Endothelial cell of umbilical vein (primary cell): ENCODE measurements around the gene KIF6. TPM values are rescaled to one million over a fixed set of nuclear protein-coding genes. Genes with fewer than 3 reads are reported as not detected.

Experiments
- BruUV-seq: library from RNA; stranded (reverse); fragments of 400-500 nt; replicated peaks from 2 replicates; lab custom pipeline; 2021; lab: Mats Ljungman, UMichigan
- CTCF ChIA-PET: fragments of 300-600, 350-600 bp; sonication (Branson Sonifier 250); formaldehyde crosslinking; loops from one replicate; lab custom pipeline; 2021; ENCODE audit warnings: antibody characterized with exemption, inconsistent platforms; lab: Charles Lee
- POLR2A ChIA-PET: fragments of 300-600, 350-600 bp; sonication (Branson Sonifier 250); formaldehyde crosslinking; loops from one replicate; lab custom pipeline; 2021; ENCODE audit warnings: antibody characterized with exemption, inconsistent platforms; lab: Charles Lee
- DNase-seq: peaks from one replicate; pipeline ENCODE4 v3.0.0-alpha.2; 2011; ENCODE audit warnings: low read depth, low spot score
- FAIRE-seq: peaks from 2 replicates; lab custom pipeline; 2011; peaks lifted over from hg19 to GRCh38; lab: Jason Lieb, UNC
- H2AFZ ChIP-seq: 2 replicates; pipeline ENCODE4 v1.6.0; 2012; ENCODE audit warnings: low read depth, low read length, control low read depth, inconsistent platforms
- H3K27ac ChIP-seq: 2 replicates; pipeline ENCODE4 v1.5.1; 2011; ENCODE audit warnings: low read depth, mild to moderate bottlenecking, control low read depth, low read length, moderate library complexity; ENCODE audit not compliant: insufficient read depth
- H3K27me3 ChIP-seq, 2 experiments: 2 replicates each; pipeline versions ENCODE4 v1.6.0 to v1.6.1; 2011; ENCODE audit warnings: low read length in 2 of 2, mixed read lengths in 1 of 2; ENCODE audit not compliant: control insufficient read depth in 2 of 2, insufficient read depth in 2 of 2
- H3K36me3 ChIP-seq, 2 experiments: 2 replicates in 1 of 2; 3 replicates in 1 of 2; pipeline ENCODE4 v1.5.1; 2011; ENCODE audit warnings: low read length in 2 of 2, mild to moderate bottlenecking in 1 of 2, moderate library complexity in 1 of 2; ENCODE audit not compliant: control insufficient read depth in 2 of 2, insufficient read depth in 2 of 2; ENCODE audit errors: extremely low read depth in 1 of 2
- H3K4me1 ChIP-seq: 3 replicates; pipeline ENCODE4 v1.5.1; 2011; ENCODE audit warnings: mild to moderate bottlenecking, low read length; ENCODE audit not compliant: control insufficient read depth, insufficient read depth; ENCODE audit errors: extremely low read depth
- H3K4me2 ChIP-seq: 2 replicates; pipeline ENCODE4 v1.6.1; 2011; ENCODE audit warnings: low read length, control low read depth, mixed read lengths; ENCODE audit not compliant: insufficient read depth
- H3K4me3 ChIP-seq, 3 experiments: fragments of 200-600 bp in 1 of 3; sonication (generic), shearing (Covaris generic) in 1 of 3; replicated peaks in 1 of 3; 2 replicates each; pipeline ENCODE4 v1.5.1; 2011 to 2016; ENCODE audit warnings: control low read depth in 3 of 3, low read length in 3 of 3, mild to moderate bottlenecking in 2 of 3, inconsistent platforms in 1 of 3, low read depth in 1 of 3, moderate library complexity in 1 of 3; ENCODE audit not compliant: insufficient read depth in 1 of 3
- H3K79me2 ChIP-seq: 2 replicates; pipeline ENCODE4 v1.6.0; 2012; ENCODE audit warnings: low read length, inconsistent platforms; ENCODE audit not compliant: control insufficient read depth, insufficient read depth
- H3K9ac ChIP-seq: replicated peaks from 2 replicates; pipeline ENCODE3; 2011; ENCODE audit warnings: low read length, control low read depth; ENCODE audit not compliant: insufficient read depth; ENCODE audit errors: extremely low read depth
- H3K9me1 ChIP-seq: replicated peaks from 3 replicates; pipeline ENCODE4 v1.6.0; 2011; ENCODE audit warnings: mild to moderate bottlenecking, low read length; ENCODE audit not compliant: control insufficient read depth, insufficient read depth; ENCODE audit errors: extremely low read depth
- H3K9me3 ChIP-seq: replicated peaks from 2 replicates; pipeline ENCODE4 v1.5.1; 2012; ENCODE audit warnings: low read length, inconsistent platforms; ENCODE audit not compliant: control insufficient read depth, insufficient read depth
- H4K20me1 ChIP-seq: replicated peaks from 2 replicates; pipeline ENCODE3; 2011; ENCODE audit warnings: mild to moderate bottlenecking, low read length; ENCODE audit not compliant: control insufficient read depth, insufficient read depth; ENCODE audit errors: extremely low read depth
- EZH2 ChIP-seq: IDR thresholded peaks from 2 replicates; pipeline ENCODE4 v1.6.1; 2012; ENCODE audit warnings: borderline replicate concordance, low read depth, mild to moderate bottlenecking, moderate library complexity, low read length, inconsistent platforms; ENCODE audit not compliant: severe bottlenecking
- FOS ChIP-seq: IDR thresholded peaks from 2 replicates; pipeline ENCODE4 v1.6.1; 2011; ENCODE audit warnings: mild to moderate bottlenecking, low read length, moderate library complexity, borderline replicate concordance; ENCODE audit not compliant: insufficient read depth
- GATA2 ChIP-seq: IDR thresholded peaks from 2 replicates; pipeline ENCODE4 v1.7.0; 2011; ENCODE audit warnings: low read depth, mild to moderate bottlenecking, moderate library complexity, mixed read lengths, low read length; ENCODE audit not compliant: insufficient read length, insufficient read depth
- JUN ChIP-seq: IDR thresholded peaks from 2 replicates; pipeline ENCODE4 v1.6.1; 2011; ENCODE audit warnings: borderline replicate concordance, low read depth; ENCODE audit not compliant: insufficient read length, insufficient read depth
- MYC ChIP-seq: IDR thresholded peaks from one replicate; pipeline ENCODE4 v1.6.1; 2011; ENCODE audit warnings: mild to moderate bottlenecking, low read depth, low read length
- POLR2A ChIP-seq: IDR thresholded peaks from 2 replicates; pipeline ENCODE4 v1.6.1; 2012; ENCODE audit warnings: low read depth, mild to moderate bottlenecking, control low read depth, low read length
- POLR2AphosphoS5 ChIP-seq: IDR thresholded peaks from 2 replicates; pipeline ENCODE4 v1.6.1; 2012; ENCODE audit warnings: low read depth, mild to moderate bottlenecking, control low read depth, low read length, moderate library complexity; ENCODE audit not compliant: insufficient read depth
- dilution Hi-C: fragments of 300-500 bp; cut with MboI; formaldehyde crosslinking; loops from one replicate; pipeline ENCODE4 v1.15.0; 2019; ENCODE audit warnings: low sequenced_read_pairs; ENCODE audit not compliant: extremely low pct_ligation_motif_present
- intact Hi-C: fragments of 100-400 bp; cut with micrococcal nuclease; formaldehyde crosslinking; loops from one replicate; pipeline ENCODE4 v1.10.0; 2022
- polyA plus RNA-seq, 4 experiments: library from polyadenylated mRNA; depleted of rRNA in 3 of 4; stranded (reverse) in 3 of 4; unstranded in 1 of 4; fragments of >200 nt; gene quantifications; 2 replicates each; pipeline versions ENCODE4 v1.2.1 to v1.2.3, GENCODE V29; 2011 to 2012; ENCODE audit warnings: missing spikeins in 1 of 4
- total RNA-seq: library from RNA; stranded (reverse); gene quantifications from 2 replicates; pipeline ENCODE4 v1.2.3, GENCODE V29; 2021
- TF ChIP-seq, protein P1 (sequence below), 2 donors: IDR thresholded peaks; 1 replicate in 1 of 2; 2 replicates in 1 of 2; pipeline ENCODE4 v1.5.1; 2011; ENCODE audit warnings: low read length in 2 of 2, mild to moderate bottlenecking in 2 of 2, moderate library complexity in 2 of 2, control low read depth in 1 of 2, inconsistent platforms in 1 of 2, low read depth in 1 of 2; ENCODE audit not compliant: insufficient read depth in 1 of 2; ENCODE audit errors: extremely low read depth in 1 of 2
- TF ChIP-seq, protein P2 (sequence below): IDR thresholded peaks from 2 replicates; pipeline ENCODE4 v1.6.1; 2011; ENCODE audit not compliant: insufficient read depth, insufficient read length

The KIF6 gene
- total and polyA plus RNA-seq, 2 donors (not counting 3 experiments of a cell fraction or from before 2014, with no cell fraction given) = not detected

- POLR2A ChIA-PET = no interaction called here
Measured at GRCh38 chr6:39440039-39440426, 285.2 kb downstream of the KIF6 start.

DNA sequence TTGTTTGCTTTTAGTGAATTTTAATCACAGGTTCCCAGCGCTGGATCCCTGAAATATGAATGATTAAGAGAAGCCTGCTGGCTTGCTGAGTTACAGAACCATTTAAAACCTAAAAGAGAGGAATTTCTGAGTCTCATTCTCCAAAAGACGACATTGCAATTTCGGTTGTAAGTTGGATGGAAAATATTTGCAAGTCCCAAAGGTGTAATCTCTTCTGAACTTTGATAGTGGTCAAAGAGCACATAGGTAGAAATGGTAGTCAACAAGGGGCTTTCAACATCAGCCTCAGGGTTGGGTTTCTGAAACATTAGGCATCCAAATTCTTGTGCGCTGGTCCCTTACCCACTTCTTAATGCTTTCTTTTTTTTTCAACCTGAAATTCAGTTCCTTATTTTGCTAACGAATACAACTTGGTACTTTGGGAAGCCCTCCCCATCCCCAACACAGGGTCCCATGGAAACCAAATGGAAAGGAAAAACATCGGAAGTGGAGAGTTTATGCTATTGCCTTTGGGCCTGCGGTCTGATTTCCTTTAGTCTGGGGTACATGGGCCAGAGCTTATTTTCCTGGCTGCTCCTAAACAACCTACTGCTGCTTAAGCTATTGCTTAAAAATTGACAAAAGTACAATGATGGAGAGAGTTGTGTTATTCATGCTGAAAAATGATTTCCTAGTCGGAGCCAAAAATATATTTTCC lies 285.7 kb downstream of the KIF6 start:
- H3K4me2 ChIP-seq = no peak overlapping the region
- ChIA-PET CTCF (no interaction called here), POLR2A (no interaction called here)
- FAIRE-seq = no peak
- intact Hi-C loops = loop anchor here (2.0 kb wide), 1 partner anchor 13 kb away; no protein-coding TSS in a partner anchor
- no peaks in the 10 kb centered on the region for H3K36me3 ChIP-seq
- H3K9ac ChIP-seq = no peak overlapping the region
- no TSS peak for BruUV-seq
- no peaks in the 10 kb centered on the region for H3K27me3 ChIP-seq
- no peaks in the 10 kb centered on the region for H3K9me3 ChIP-seq
- no peak overlapping the region for H3K27ac ChIP-seq
- no peak for DNase-seq
- no peaks in the 10 kb centered on the region for H3K79me2 ChIP-seq
- no peak for TF ChIP-seq POLR2AphosphoS5
- TF ChIP-seq FOS = no peak
- TF ChIP-seq, protein P1, sequence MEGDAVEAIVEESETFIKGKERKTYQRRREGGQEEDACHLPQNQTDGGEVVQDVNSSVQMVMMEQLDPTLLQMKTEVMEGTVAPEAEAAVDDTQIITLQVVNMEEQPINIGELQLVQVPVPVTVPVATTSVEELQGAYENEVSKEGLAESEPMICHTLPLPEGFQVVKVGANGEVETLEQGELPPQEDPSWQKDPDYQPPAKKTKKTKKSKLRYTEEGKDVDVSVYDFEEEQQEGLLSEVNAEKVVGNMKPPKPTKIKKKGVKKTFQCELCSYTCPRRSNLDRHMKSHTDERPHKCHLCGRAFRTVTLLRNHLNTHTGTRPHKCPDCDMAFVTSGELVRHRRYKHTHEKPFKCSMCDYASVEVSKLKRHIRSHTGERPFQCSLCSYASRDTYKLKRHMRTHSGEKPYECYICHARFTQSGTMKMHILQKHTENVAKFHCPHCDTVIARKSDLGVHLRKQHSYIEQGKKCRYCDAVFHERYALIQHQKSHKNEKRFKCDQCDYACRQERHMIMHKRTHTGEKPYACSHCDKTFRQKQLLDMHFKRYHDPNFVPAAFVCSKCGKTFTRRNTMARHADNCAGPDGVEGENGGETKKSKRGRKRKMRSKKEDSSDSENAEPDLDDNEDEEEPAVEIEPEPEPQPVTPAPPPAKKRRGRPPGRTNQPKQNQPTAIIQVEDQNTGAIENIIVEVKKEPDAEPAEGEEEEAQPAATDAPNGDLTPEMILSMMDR (IDR thresholded peaks at IDR 0.05; ENCODE audit: extremely low read depth in 1 of 2, insufficient read depth in 1 of 2, low read depth in 1 of 2, low read length in 2 of 2) = no peak
- TF ChIP-seq GATA2 = no peak
- TF ChIP-seq, protein P2, sequence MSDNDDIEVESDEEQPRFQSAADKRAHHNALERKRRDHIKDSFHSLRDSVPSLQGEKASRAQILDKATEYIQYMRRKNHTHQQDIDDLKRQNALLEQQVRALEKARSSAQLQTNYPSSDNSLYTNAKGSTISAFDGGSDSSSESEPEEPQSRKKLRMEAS = no peak
- no peak for TF ChIP-seq JUN
- TF ChIP-seq MYC = no peak
- TF ChIP-seq EZH2 = no peak
- no peak for TF ChIP-seq POLR2A
- H3K9me1 ChIP-seq = no peaks in the 10 kb centered on the region
- no peaks in the 10 kb centered on the region for H4K20me1 ChIP-seq
- no peak overlapping the region for H2AFZ ChIP-seq
- H3K4me3 ChIP-seq = no peak overlapping the region
- peaks cover 3% of the 10 kb centered on the region for H3K4me1 ChIP-seq
- dilution Hi-C loops = no loop called here

More at GRCh38 chr6:39440039-39440426, 285.2 kb downstream of the KIF6 start:
- Histone ChIP-seq H4K20me1 (no peaks in the 10 kb centered on the region), H2AFZ (no peak overlapping the region), H3K4me2 (no peak overlapping the region), H3K9me1 (no peaks in the 10 kb centered on the region), H3K9me3 (no peaks in the 10 kb centered on the region), H3K36me3 (no peaks in the 10 kb centered on the region), H3K79me2 (no peaks in the 10 kb centered on the region), H3K27me3 (no peaks in the 10 kb centered on the region), H3K27ac (no peak overlapping the region), H3K4me3 (no peak overlapping the region), H3K9ac (no peak overlapping the region), H3K4me1 (peaks cover 3% of the 10 kb centered on the region)
- CTCF ChIA-PET = no interaction called here
- DNase-seq = no peak
- FAIRE-seq = no peak
- BruUV-seq = no TSS peak
- dilution Hi-C loops (no loop called here), intact Hi-C loops (loop anchor here (2.0 kb wide), 1 partner anchor 13 kb away; no protein-coding TSS in a partner anchor)
- peak; percentile 12 for TF ChIP-seq JUN
- peak; percentile 19 for TF ChIP-seq FOS
- TF ChIP-seq EZH2 = no peak
